GM21360 (cell line): ENCODE measurements around the gene RPS10.
"Not testable (repeated sequence)": the region's sequence is repeated elsewhere in the genome, so short reads cannot be mapped to it uniquely, and the experiment has no call there.

Experiments
- ATAC-seq: cut with Tn5 transposase; IDR thresholded peaks from one replicate; pipeline ENCODE4 v1.9.1; 2021; ENCODE audit warnings: mild to moderate bottlenecking, moderate library complexity; ENCODE audit not compliant: unreplicated experiment

Gene RPS10

DNA sequence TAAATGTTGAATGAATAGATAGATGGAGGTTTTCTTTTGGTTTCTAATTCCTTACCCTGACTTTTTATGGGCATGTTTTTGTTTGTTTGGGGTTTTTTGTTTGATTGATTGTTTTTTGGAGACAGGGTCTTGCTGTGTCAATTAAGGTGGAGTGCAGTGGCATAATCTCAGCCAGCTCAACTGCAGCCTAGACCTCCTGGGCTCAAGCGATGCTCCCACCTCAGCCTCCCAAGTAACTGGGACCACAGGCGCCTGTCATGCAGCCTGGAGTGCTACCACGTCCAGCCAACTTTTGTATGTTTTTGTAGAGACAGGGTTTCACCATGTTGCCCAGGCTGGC lies 31.9 kb downstream of the RPS10 start:
- ATAC-seq, result no peak

DNA sequence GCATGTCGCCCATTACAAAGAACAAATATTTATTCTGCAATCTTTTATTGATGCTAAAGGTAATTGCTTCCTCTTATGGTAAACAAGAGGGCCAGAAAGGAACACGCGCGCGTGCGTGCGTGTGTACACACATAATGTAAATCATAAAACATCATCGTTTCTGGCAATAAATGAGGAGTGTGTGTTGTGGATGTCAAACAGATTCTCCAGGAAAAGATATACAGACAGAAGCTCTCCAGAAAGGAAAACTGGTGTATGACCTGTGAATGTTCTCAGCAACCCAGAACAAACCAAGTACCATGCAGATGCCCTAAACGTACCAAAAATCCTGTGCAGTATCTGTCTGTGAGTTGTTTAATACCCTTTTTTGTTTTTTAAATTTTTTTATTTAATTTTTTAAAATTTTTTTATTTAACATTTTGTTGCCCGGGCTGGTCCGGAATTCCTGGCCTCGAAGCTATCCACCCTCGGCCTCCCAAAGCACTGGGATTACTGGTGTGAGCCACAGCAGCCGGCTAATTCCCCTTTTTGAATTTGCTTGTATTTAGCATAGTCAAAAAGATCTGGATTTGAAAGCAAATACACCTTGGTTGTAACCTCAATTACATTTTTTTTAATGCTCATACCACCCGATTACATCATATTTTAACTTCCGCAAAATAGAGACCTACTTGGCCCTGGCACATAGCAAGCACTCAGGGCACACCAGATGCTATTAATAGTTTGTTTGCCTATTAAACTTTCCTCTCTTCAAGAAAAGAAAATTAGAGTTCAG lies 32.5 kb downstream of the RPS10 start:
- no peak for ATAC-seq

DNA sequence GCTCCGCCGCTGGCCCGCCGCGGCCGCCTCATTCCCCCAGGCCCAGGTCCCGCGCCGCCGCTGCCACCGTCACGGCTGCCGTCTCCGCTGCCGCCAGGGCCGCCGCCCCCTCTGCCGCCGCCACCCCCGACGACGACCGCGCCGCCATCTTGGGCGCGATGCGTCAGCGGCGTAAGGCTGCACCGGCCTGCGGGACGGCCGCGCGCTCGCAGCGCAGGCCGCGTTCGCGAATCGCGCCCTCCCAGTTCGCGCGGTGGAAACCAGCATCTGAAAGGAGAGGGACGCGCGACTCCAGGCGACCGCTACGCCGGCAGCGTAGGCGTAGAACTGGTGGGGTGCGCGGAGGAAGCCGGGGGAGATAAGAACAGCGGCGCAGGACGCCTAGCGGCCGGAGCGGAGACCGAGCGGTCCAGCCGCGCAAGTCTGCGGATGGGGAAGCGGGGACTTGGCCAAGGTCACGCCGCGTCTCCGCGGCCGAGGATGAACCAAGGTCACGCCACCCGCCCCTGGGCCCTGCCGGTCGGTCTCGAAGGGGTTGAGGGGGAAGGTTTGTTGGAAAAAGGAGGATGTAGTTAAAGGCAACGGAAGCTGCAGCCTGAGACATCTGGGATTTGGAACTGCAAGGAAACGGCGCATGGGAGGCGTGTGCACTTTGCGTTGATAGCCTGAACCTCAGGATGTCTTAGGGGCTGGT lies 33.2 kb downstream of the RPS10 start, which contains the start of gene NUDT3:
TSS of gene NUDT3 (minus strand) at position 173 of the 694 bp plus-strand sequence. CDS start 307 bp downstream, outside the sequence.
- ATAC-seq, result peak; percentile 69

DNA sequence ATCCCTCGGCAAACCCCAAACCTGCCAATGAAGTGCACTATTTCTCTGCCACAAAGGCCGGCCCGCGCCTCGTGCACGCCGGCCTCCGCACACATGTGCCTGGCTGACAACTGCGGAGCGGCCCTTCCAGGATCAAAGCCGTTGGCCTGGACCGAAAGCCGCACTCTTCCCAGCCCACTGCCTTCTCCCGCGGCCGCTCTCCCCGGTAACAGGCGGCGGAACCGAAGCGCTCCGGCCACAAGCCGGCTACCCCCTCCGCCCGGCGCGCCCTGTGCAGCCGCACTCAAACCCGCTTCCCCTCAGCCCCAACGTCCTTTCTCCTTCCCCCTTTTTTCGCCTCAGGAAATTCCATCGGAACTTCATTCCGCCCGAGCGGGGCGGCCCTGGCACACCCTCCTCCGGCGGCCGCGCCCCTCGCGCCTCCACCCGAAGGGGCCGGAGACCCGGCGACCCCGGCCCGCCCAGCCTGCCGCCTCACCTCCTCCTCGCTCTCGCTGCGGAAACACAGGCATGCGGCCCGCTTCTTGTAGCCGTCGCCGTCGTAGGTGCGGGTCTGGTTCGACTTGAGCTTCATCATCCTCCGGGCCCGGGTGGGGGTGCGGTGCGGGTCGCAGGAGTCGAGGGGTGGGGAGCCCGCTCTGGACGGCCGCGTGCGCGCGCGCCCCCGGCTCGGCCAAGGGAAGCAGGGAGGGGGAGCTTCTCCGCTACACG lies 33.9 kb downstream of the RPS10 start:
- peak; percentile 21 for ATAC-seq

DNA sequence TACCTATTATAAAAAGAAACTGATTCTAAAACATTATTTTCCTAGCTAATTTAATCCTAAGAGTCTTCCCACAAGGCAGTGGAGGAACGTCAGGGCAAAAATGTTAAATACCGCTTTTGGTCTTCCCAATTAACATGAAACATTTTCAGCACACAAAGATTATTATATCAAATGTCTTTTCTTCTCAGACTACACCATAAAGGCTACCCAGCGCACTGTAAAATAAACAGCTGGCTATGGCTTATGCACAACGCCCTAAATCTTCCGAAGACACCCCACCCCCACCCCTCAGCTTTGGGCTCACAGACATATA lies 34.4 kb downstream of the RPS10 start:
- no peak for ATAC-seq

DNA sequence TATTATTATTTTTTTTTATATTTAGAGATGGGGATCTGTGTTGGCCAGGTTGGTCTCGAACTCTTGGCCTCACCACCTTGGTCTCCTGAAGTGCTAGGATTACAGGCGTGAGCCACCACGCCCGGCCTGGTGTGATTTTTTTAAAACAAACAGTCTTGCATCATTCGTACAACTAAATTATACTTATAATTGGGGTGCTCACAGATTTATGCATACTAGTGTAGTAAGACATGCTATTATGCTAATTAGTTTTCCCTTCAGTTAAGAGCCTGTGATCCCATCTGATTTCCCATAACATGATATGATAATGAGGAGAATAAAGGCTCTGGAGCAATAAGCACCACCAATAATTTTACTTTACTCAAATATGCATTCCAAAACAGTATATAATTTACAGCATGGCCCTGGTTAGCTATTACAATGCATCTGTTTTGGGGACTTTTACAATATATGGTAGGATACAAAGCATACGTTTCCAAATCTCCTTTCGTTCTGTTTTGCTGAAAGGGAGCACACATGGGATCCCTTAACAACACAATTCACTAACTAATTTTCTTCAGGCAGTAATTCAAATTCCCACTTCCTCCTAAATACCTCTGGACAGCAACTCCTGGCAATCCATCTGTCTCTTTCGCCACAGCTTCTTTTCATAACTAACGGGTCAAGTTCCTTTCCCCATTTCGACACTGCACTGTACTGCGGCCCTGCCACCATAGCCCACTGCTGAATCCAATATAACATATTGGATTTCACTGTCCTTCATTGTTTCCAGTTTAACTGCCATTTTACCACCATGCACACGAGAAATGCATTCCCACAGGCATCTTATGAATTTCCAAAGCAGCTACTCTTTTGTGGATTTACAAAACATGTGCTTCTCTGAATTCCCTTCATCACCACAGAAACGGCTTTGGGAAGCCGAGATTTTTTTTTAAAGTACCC lies 35.1 kb downstream of the RPS10 start:
- no peak for ATAC-seq

DNA sequence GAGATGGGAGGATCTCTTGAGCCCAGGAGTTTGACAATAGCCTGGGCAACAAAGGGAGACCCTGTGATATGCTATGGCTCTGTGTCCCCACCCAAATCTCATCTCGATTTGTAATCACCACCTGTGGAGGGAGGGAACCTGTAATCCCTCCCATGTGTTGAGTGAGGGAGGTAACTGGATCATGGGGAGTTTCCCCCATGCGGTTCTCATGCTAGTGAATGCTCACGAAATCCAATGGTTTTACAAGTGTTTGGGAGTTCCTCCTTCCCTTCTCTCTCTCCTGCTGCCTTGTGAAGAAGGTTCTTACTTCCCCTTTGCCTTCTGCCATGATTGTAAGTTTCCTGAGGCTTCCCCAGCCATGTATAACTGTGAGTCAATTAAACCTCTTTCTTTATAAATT lies 36.8 kb downstream of the RPS10 start:
- no peak for ATAC-seq

DNA sequence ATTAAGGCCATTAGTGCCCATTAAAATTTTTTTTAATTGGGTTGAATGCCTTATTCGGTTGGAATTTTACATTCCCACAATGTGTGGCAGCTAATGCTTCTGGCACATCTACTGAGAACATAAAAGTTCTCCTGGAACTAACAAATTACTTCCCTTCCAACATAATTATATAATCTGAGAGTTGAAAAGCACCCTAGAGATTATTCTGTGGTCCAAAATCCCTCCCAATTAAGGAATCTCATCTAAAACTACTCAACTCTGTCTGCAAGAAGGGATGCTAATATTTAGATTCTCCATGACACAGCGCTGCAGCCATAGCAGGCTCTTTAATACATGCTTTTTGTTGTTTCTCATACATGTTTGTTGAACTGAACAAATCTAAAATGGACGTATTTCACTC lies 37.4 kb downstream of the RPS10 start:
- ATAC-seq, result no peak

DNA sequence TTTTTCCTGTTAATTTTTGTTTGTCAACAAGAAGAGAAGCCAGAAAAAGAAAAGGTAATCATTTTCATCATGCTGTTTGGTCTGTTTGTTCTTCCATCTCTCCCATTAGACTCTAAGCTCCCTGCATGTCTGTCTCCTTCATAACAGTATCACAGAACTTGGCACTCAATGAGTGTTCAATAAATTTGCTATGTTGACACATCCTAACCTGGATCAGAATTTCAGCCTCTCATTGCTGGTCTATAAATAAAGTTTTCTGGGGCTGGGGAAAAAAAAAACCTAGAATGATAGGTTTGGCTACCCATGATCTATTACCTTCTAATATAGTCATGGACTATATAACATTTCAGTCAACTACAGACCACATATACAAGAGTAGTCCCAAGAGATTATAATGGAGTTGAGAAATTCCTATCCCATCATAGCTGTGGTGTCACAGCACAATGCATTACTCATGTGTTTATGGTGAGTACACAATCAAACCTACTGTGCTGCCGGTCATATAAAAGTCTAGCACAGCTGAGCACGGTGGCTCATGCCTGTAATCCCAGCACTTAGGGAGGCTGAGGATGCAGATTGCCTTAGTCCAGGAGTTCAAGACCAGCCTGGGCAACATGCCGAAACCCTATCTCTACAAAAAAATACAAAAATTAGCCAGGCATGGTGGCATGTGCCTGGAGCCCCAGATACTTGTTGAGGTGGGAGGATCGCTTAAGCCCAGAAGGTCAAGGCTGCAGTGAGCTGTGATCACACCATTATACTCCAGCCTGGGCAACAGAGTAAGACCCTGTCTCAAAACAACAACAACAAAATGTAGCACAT lies 39.3 kb downstream of the RPS10 start:
- ATAC-seq, result no peak

DNA sequence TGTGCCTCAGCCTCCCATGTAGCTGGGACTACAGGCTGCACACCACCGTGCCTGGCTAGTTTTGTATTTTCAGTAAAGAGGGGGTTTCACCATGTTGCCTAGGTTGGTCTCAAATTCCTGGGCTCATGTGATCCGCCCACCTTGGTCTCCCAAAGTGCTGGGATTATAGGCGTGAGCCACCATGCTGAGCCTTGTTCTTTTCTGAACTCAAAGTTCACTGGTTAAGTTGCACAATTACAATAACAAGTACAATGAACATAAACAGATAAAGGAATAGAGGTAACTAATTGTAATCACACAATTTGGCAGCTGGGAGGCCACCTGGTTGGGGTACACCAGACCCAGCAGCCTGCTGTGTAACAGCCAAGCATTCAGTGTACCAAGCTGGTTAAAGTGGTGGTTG lies 40.1 kb downstream of the RPS10 start:
- no peak for ATAC-seq

DNA sequence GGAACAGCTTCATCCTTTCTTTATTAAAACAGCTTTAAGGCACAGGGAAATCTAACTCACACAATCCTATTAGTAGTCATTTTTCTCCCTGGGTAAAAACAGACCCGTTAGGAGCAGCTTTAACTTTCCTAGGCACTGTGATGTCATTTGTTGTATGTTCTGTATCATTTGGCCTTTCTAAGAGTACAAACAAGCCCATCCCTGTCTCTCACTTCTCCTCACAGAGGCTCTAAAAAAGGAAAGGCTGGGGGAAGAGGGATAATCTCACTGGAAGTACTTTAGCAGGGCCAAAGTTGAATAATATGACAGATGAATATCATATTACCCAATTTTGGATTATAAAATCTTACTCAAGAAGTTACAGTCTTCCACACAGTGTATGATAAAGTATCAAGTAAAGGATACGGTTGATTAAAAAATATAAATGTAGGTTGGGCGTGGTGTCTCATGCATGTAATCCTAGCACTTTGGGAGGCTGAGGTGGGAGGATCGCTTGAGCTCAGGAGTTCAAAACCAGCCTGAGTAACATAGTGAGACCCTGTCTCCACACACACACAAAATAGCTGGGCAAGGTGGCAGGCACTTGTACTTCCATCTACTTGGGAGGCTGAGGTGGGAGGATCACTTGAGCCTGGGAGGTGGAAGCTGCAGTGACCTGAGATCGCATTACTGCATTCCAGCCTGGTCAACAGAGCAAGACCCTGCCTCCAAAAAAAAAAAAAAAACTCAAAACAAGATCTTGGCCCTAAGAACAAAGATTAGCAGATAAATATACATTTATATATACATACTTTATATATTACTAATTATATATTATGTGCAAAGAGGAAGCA lies 41.3 kb downstream of the RPS10 start:
- no peak for ATAC-seq

DNA sequence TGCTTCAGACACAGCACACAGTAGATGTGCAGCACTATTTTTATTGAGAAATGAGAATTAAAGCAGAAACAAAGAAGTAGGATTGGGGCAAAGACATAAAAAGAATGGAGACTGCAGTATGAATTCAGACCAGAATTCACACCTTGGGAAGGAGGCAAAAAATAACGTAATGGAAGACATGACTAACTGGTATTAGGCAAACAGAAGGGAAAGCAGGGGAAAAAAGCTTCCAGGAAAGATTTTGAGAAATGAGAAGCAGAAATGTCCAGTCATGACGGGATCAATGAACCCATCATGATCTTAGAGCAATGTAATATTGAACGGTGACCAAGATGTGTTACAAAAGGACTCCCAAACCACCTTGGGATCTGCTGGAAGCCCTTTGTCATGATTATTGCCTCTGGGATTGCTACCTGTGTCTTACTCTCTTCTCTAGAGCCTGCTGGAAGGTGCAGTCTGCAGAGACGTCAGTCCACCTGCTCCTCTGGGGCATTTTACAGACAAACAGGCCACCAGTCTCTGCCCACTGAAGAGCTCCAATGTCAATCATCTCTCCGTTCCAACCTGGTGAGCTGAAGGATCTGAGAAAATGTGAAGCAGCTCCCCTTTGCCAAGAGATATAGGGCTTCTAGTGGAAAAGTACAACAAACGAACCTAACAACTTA lies 42.1 kb downstream of the RPS10 start:
- no peak for ATAC-seq

DNA sequence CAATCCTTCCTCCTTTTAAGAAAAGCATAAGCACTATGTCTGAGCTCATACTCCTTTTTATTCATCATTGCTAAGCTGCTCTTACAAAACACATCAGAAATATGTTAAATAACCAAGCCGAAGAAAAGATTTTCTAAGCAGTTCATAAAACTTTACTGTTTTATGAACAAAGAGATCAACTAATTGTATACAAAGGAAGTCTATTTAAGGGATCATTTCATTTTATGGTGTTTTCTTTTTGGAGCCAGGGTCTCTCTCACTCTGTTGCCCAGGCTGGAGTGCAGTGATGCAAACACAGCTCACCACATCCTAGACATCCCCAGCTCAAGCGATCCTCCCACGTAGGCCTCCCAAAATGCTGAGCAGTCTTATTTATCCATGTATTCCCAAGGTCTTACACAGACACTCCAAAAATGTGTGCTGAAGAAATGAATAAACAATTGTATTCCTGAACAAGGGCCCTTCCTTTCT lies 42.7 kb downstream of the RPS10 start:
- ATAC-seq, result no peak

DNA sequence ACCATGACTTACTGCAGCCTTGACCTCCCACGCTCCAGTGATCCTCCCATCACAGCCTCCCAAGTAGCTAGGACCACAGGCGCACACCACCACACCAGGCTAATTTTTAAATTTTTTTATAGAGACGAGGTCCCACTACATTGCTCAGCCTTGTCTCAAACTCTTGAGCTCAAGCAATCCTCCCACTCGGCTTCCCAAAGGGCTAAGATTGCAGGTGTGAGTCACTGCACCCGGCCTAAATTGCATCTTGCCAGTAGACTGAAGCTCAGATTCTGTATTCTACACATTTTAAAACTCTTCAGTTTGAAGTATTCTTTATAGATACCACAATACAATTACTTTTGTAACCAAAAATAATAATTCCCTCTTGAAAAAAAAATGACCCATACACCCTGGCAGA lies 44.8 kb downstream of the RPS10 start:
- ATAC-seq, result no peak

DNA sequence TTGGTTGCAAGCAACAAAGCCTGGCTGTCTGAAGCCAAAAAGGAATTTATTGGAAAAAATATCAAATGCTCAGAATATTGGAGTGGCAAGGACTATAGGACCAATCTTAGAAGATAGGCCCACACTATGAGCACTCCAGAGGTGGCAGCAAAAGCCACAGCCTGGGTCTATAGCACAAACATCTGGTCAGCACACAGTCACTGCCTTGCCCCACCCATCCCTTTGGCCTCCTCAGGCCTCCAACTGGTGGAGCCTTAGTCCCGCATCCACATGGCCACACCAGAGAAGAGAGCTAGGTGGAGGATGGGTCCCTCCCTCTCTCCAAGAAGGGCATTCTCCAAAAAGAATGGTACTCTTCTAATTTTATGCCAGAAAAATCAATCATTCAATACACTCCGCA lies 47.4 kb downstream of the RPS10 start:
- no peak for ATAC-seq

DNA sequence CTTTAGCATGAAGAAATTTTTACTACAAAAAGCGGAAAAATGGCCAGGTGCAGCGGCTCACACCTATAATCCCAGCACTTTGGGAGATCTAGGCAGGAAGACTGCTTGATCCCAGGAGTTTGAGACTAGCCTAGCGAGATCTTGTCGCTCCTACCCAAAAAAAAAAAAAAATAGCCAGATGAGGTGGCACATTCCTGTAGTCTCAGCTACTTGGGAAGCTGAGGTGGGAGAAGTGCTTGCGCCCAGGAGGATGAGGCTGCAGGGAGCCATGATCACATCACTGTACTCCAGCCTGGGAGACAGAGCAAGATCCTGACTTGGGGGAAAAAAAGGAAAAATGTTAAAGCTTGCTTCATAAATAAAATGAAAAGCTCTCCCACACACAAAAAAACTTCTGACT lies 47.9 kb downstream of the RPS10 start:
- no peak for ATAC-seq

DNA sequence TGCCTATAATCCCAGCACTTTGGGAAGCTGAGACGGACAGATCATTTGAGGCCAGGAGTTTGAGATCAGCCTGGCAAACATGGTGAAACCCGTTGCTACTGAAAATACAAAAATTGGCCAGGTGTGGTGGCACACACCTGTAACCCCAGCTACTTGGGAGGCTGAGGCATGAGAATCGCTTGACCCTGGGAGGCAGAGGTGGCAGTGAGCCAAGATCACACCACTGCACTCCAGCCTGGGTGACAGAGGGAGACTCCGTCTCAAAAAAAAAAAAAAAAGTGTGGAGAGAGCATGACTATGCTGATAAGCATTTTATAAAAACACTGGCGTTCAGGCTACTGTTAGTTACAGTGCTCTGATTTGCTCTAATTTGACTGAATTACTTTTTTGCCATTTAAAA lies 48.3 kb downstream of the RPS10 start:
- not testable (repeated sequence) for ATAC-seq

DNA sequence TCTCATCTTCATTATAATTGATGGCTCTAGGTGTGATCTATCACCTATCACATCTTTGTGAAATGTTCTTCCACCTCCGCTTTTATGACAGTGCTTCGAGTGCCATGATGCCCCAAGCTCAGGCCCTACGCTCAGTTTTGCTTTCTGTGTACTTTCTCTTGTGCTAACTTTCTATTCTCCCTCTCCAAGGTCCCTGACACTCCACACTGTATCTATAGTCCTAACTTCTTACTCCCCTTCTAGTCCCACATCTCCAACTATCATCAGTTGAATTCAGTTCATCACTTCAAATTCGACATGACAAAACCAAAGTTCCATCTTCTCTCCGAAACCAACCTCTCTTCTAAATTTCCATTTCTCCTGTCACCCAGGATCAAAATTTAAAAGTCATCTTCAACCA lies 50.0 kb downstream of the RPS10 start:
- ATAC-seq, result no peak

DNA sequence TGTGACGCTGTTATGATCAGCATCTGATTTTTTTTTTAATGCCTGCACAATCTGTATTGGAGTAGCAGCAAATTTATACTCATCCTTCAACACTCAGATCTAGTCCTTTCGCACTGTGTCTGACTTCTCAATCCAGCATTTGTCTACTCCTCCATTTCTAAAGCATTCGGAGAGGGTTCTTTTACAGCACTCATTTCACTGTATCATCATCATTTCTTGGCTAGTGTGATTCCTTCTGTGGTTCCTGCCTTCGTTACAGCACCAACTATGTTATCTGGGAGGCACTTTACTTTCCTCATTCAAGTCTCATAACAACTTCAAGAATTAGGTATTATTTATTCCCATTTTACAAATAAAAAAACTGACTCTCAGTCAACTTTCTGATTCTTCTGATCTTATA lies 51.4 kb downstream of the RPS10 start:
- no peak for ATAC-seq
